Jurkat, Clone E6-1 (cell line): ENCODE measurements around the gene OTUB2. TPM values are rescaled to one million over a fixed set of nuclear protein-coding genes. Genes with fewer than 3 reads are reported as not detected.

Source experiments
- DNase-seq: peaks from one replicate; pipeline ENCODE4 v3.0.0-alpha.2; 2011; ENCODE audit warnings: low read depth, low spot score
- H3K4me3 ChIP-seq: 2 replicates; pipeline ENCODE4 v1.5.1; 2011; ENCODE audit warnings: mild to moderate bottlenecking, low read length, control low read depth, moderate library complexity
- polyA plus RNA-seq: library from polyadenylated mRNA; unstranded; fragments of >200 nt; gene quantifications from one replicate; pipeline ENCODE4 v1.2.1, GENCODE V29; 2012; ENCODE audit warnings: missing spikeins; ENCODE audit not compliant: insufficient read length, insufficient read depth

The OTUB2 gene
- 2.6 TPM for polyA plus RNA-seq

GRCh38 chr14:94026173-94026888 lies at the start of gene OTUB2:
OTUB2 (plus strand) TSS chr14:94026340; CDS start chr14:94026538, 198 bp downstream.
- peak within 1 kb of the TSS; percentile 50 for H3K4me3 ChIP-seq
- DNase-seq, result peak; percentile 98

GRCh38 chr14:93976477-93977057 lies 49.6 kb upstream of the OTUB2 start, which contains the start of gene ASB2:
ASB2 (minus strand) TSS chr14:93976570; CDS start chr14:93964539, 12,031 bp downstream.
- no peak within 1 kb of the TSS for H3K4me3 ChIP-seq
- no peak for DNase-seq

- no peak overlapping the region for H3K4me3 ChIP-seq
- no peak for DNase-seq
These were observed 49.0 kb upstream of the OTUB2 start for GRCh38 chr14:93977171-93977570.

GRCh38 chr14:93977790-93978581 lies 48.2 kb upstream of the OTUB2 start:
- DNase-seq, result peak; percentile 95

GRCh38 chr14:93978735-93979134 lies 47.4 kb upstream of the OTUB2 start:
- no peak overlapping the region for H3K4me3 ChIP-seq
- no peak for DNase-seq

More at GRCh38 chr14:93977790-93978581, 48.2 kb upstream of the OTUB2 start:
- H3K4me3 ChIP-seq, result no peak overlapping the region

GRCh38 chr14:93980456-93981201 lies 45.5 kb upstream of the OTUB2 start:
- no peak for DNase-seq
- H3K4me3 ChIP-seq, result no peak overlapping the region

- no peak overlapping the region for H3K4me3 ChIP-seq
- DNase-seq, result no peak
These were observed 44.6 kb upstream of the OTUB2 start for GRCh38 chr14:93981316-93982229.

- no peak for DNase-seq
- H3K4me3 ChIP-seq, result no peak overlapping the region
These were observed 43.7 kb upstream of the OTUB2 start for GRCh38 chr14:93982230-93983007.

GRCh38 chr14:93984070-93984469 lies 42.1 kb upstream of the OTUB2 start:
- DNase-seq, result no peak
- H3K4me3 ChIP-seq, result no peak overlapping the region

GRCh38 chr14:93984987-93985410 lies 41.1 kb upstream of the OTUB2 start:
- no peak overlapping the region for H3K4me3 ChIP-seq
- DNase-seq, result no peak

GRCh38 chr14:93986955-93987354 lies 39.2 kb upstream of the OTUB2 start:
- H3K4me3 ChIP-seq, result no peak overlapping the region
- no peak for DNase-seq

- no peak overlapping the region for H3K4me3 ChIP-seq
- no peak for DNase-seq
These were observed 38.8 kb upstream of the OTUB2 start for GRCh38 chr14:93987376-93987775.

- DNase-seq, result no peak
- no peak overlapping the region for H3K4me3 ChIP-seq
These were observed 38.2 kb upstream of the OTUB2 start for GRCh38 chr14:93987815-93988476.

- DNase-seq, result no peak
These were observed 36.2 kb upstream of the OTUB2 start for GRCh38 chr14:93989939-93990338.

GRCh38 chr14:93991212-93991611 lies 34.9 kb upstream of the OTUB2 start:
- H3K4me3 ChIP-seq, result no peak overlapping the region
- no peak for DNase-seq

More at GRCh38 chr14:93989939-93990338, 36.2 kb upstream of the OTUB2 start:
- H3K4me3 ChIP-seq, result no peak overlapping the region

GRCh38 chr14:93991649-93992048 lies 34.5 kb upstream of the OTUB2 start:
- DNase-seq, result no peak
- no peak overlapping the region for H3K4me3 ChIP-seq

GRCh38 chr14:93993382-93993781 lies 32.8 kb upstream of the OTUB2 start:
- no peak for DNase-seq
- H3K4me3 ChIP-seq, result no peak overlapping the region
